Hematopoietic multipotent progenitor cell treated with erythropoietin and hydrocortisone succinate and interleukin-3 and kit ligand, for 4 days (in vitro differentiated cells): Measurements from ENCODE around the gene ZNF677.
"Not testable (repeated sequence)": the region's sequence is repeated elsewhere in the genome, so short reads cannot be mapped to it uniquely, and the experiment has no call there.

Experiments used
- DNase-seq: peaks from one replicate; pipeline ENCODE4 v3.0.0-alpha.2; 2015

ZNF677 gene

DNA sequence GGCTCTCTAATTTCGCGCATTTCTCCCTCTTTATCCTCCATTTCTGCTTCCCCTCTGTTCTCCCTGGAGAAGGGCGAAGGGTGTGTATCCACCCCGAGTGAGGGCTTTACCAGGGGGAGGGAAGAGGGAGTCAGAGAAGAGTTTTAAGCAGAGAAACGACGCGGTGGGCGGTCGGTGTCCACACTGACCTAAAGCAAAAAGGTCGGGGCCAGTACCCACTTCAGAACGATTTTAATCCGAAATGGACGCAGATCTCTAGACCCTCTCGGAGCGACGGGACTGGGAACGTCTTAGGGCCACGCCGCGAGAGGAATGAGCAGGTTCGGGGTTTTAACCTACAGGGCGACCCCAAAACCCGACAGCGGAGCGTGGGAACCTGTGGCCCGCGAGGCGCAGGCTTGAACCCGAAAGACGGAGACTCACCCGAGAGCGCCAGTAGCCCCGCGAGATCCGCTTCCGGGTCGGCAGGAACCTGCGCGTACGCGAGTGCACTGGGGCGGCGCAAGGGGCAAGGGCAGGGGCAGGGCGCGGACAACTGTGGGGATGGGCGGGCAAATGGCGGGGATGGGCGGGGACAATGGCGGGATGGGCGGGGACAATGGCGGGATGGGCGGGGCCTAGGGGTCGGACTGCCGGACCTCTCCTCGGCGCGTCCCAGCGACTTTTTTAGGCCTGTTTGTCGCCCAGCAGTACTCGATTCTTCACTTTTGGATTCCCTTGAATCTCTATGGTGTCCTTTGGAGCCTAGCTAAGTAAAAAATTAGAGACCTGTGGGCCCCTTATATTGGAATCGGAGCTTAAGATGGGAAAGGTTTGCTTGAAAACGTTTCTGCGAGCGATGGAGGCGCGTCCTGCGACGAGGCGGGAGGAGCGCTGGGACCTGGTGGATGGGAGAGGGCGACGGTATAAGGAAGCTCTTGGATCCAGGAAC, at the start of gene ZNF677:
Gene ZNF677 (minus strand): TSS at position 463 of the 931 bp plus-strand sequence. CDS start 3,323 bp downstream, outside the sequence.
- peak; percentile 94 for DNase-seq

DNA sequence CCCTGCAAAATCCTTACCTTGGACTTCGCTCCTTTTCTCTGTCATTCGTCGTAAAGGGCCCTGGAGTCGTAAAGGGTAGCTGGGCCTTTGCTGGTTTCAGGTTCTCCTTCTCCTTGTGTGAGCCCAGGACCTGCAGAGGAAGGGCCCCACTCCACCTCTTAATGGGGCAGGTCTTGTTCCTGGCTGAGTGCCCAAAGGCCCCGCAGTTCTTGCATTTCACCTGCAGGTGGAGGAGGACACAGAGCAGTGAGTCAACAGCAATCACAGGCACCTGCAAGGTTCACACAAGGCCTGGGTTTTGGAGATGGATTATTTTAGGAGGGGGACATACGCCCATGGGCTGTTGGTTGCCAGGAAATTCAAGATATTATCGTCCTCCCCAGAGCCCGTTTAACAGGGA, 46.7 kb upstream of the ZNF677 start:
- not testable (repeated sequence) for DNase-seq

DNA sequence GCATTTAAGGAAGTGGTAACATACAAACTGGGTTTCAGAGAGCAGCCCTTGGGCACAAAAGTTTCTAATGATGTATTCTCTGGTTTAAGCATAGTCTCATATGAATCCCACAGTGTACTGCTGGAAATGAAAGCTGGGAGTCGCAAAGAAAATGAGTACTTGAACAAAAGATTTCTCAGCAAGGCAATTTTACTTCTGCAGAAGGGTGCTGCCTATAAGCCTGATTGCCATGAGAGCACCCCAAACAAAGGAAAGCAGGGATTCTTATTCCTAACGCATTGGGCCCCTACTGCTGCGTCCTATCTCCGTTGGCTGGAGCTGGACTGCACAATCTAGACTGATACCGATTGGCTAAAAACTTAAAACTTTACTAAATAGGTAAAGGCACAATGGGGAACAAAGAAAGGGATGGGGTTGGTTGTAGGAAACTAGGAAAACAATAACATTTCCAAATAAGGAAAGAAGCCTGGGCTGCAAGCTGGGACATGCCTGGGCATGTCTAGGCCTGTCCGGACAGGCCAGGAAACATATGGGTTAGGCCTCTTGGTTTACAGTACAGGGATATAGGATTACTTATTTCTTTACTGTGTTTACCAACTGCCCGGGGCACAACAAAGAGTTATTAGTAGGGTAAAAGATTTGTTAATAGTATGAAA, 40.2 kb upstream of the ZNF677 start:
- DNase-seq: no peak

DNA sequence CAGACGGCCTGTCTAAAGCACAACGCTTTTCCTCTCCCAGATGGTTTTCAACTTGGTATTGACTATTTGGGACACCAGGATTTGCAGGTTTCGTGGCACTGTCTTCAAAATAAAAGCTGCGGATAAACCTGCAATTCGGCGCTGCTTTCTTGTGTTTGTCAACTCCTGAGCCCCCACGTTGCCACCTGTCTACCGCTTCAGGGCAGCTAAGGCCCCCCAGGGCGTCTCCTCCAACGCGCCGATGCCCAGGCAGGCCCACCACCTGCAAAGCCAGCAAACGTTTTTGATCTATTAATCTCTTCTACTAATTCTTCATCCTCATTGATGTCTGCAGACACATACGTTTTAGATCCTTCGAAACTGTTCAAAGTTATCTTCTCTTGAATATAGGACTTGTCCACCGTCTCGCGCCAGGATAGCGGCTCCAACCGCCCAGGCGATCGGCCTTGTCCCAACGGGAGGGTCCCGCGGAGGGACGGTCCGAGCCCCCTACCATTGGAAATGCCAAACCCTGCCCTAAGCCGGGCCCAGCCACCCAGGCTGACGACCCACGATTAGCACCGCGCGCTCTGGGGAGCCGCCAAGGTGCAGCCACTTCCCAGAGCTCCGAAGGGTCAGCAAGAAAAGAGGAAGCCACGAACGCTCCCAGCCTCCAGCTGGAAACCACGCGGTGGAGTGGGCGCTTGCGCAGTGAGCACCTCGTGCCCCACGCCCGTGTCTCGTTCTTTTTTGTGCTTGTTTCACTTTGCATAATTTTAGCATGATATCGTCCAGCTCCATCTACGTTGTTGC, 36.3 kb upstream of the ZNF677 start:
- no peak for DNase-seq

DNA sequence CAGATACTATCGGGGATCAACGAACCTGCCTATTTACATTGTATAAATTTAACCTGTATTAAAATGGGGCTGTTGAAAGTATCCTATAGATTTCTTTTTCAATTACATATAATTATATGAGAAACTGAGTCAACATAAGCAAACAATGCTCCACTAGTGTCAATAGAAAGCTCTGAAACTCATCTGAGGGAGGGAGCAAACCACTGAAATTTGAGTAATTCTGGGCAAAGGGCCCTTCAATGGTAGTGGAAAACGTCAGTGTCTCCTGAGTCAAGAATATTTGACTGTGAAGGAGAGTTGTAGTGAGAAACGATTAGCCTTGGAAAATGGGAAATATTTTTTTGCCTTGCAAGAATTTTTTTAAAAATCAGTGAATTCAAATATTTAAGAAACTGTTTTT, 30.4 kb upstream of the ZNF677 start:
- no peak for DNase-seq

DNA sequence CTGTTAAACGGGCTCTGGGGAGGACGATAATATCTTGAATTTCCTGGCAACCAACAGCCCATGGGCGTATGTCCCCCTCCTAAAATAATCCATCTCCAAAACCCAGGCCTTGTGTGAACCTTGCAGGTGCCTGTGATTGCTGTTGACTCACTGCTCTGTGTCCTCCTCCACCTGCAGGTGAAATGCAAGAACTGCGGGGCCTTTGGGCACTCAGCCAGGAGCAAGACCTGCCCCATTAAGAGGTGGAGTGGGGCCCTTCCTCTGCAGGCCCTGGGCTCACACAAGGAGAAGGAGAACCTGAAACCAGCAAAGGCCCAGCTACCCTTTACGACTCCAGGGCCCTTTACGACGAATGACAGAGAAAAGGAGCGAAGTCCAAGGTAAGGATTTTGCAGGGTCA, 27.3 kb upstream of the ZNF677 start:
- peak; percentile 1 for DNase-seq

DNA sequence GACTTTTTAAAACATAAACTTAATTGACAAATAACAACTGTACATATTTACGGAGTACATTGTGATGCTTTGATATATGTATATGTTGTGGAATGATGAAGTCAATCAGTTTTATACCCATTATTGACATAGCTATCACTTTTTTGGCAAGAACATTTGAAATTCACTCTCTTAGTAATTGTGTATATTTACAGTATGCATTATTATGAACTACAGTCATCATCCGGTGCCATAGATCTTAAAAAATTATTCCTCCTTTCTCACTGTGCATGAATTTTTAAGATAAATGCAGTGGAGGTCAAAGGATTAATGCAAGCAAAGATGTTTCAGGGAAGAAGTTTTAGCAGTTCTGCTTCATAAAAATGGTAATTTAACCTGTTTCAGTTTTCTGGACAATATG, 20.8 kb upstream of the ZNF677 start:
- no peak for DNase-seq

DNA sequence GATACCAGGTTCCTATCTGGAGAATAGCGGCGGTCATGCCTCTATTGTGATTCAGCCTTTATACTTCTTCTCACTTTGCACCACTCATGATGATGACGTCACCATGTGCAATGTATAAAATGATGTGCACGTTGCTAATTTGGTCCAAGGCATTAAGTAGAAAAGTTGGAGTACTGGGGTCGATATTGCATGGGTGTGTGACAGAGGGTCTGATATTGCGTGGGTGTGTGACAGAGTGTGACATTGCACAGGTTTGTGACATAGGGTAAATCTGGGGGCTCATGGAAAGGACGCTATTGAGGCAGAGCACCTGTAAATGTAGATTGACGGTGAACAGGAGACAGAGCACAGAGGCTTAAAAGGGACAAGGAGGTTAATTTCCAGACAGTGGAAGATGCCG, 17.4 kb upstream of the ZNF677 start:
- DNase-seq: no peak

DNA sequence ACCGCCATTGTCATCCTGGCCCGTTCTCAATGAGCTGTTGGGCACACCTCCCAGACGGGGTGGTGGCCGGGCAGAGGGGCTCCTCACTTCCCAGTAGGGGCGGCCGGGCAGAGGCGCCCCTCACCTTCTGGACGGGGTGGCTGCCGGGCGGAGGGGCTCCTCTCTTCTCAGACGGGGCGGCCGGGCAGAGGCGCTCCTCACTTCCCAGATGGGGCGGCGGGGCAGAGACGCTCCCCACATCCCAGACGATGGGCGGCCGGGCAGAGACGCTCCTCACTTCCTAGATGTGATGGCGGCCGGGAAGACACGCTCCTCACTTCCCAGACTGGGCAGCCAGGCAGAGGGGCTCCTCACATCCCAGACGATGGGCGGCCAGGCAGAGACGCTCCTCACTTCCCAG, 15.2 kb upstream of the ZNF677 start:
- DNase-seq: not testable (repeated sequence)

DNA sequence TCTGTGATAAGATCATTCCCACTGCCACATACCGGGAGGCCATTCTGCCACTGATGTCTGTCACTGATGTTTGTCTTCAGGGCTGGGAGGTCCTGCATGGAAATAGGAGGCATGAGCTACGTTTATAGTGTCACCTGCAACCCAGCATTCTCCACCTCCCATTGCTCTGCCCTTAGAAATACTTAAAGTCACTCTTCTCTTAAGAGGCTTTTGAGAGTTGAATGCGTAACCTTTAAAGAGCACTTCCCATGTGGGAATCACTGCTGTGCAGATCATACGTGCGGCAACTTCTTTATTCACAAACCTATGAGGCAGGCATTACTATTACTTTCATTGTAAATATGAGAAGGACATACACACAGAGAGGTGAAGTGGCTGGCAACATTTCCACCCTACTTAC, 12.9 kb upstream of the ZNF677 start, which contains the start of gene VN1R4:
Gene VN1R4 (minus strand): TSS at position 101 of the 400 bp plus-strand sequence. CDS start 58 bp downstream, at position 43.
- DNase-seq: not testable (repeated sequence)

DNA sequence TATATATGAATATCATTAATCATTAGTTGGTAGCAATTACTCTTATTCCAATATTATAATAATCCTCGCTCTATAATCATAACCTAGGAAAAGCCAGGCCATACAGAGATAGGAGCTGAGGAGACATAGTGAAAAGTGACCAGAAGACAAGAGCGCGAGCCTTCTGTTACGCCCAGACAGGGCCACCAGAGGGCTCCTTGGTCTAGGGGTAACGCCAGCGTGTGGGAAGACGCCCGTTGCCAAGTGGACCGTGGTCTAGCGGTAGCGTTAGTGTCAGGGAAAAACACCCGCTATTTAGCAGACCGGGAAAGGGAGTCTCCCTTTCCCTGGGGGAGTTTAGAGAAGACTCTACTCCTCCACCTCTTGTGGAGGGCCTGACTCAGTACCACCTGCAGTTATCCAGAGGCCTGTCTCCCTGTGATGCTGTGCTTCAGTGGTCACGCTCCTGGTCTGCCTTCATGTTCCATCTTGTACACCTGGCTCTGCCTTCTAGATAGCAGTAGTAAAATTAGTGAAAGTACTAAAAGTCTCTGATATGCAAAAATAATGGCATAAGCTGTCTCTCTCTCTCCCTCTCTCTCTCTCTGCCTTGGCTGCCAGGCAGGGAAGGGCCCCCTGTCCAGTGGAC, 3.2 kb upstream of the ZNF677 start, which contains the start of gene VN1R2:
Gene VN1R2 (plus strand): TSS at position 578 of the 628 bp plus-strand sequence. CDS start 84 bp downstream, outside the sequence.
- DNase-seq: not testable (repeated sequence)

DNA sequence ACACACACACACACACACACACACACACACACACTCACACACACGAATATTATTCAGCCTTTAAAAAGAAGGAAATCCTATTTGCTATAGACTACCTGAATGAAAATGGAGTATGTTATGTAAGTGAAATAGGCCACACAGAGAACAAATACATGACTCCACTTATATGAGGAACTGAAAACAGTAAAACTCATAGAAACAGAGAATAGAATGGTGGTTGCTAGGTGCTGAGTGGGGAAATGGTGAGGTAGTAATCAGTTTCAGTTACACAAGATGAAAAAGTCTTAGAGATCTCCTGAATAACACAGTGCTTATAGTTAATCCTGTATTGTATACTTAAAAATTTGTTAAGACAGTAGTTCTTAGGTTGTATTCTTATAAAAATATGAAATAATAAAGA, 8.2 kb downstream of the ZNF677 start:
- no peak for DNase-seq

DNA sequence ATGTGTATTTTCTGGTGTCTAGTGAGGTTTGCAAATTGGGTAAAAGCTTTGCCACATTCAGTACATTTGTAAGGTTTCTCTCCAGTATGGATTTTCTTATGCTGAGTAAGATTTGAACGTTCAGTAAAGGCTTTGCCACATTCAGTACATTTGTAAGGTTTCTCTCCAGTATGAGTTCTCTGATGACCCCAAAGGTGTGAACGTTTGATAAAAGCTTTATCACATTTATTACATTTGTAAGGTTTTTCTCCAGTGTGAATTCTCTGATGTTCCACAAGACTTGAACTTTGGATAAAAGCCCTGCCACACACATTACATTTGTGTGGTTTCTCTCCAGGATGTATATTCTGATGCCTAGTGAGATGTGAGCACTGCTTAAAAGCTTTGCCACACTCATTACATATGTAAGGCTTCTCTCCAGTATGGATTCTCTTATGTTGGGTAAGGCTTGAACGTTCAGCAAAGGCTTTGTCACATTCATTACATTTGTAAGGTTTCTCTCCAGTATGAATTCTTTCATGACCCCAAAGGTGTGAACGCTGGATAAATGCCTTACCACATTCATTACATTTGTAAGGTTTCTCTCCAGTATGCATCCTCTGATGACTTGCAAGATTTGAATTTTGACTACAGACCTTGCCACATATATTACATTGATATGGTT, 17.4 kb downstream of the ZNF677 start:
- DNase-seq: no peak

DNA sequence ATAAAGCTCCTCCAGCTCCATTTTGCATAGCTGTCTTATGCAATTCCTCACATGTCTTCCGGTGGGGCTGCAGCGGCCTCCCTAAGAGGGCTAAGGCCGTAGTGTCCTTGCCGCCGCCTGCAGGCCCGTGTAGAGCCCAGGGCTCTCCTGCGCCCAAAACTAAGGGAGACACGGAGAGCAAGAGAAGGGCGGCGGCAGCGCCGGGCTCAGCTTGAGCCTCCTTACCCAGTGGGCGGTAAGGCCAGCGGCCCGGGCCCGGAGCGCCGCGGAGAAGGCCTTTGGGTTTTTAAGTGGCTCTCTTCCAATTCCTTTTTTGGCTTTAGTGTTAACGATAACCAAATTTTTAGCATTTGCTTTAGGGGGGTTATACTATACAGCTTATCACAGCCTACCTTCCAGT, 30.1 kb downstream of the ZNF677 start:
- no peak for DNase-seq

DNA sequence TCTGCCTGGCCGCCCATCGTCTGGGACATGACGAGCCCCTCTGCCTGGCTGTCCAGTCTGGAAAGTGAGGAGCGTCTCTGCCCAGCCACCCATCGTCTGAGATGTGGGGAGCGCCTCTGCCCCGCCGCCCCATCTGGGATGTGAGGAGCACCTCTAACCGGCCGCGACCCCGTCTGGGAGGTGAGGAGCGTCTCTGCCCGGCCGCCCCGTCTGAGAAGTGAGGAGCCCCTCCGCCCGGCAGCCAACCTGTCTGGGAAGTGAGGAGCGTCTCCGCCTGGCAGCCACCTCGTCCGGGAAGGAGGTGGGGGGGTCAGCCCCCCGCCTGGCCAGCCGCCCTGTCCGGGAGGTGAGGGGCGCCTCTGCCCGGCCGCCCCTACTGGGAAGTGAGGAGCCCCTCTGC, 32.0 kb downstream of the ZNF677 start:
- DNase-seq: not testable (repeated sequence)

DNA sequence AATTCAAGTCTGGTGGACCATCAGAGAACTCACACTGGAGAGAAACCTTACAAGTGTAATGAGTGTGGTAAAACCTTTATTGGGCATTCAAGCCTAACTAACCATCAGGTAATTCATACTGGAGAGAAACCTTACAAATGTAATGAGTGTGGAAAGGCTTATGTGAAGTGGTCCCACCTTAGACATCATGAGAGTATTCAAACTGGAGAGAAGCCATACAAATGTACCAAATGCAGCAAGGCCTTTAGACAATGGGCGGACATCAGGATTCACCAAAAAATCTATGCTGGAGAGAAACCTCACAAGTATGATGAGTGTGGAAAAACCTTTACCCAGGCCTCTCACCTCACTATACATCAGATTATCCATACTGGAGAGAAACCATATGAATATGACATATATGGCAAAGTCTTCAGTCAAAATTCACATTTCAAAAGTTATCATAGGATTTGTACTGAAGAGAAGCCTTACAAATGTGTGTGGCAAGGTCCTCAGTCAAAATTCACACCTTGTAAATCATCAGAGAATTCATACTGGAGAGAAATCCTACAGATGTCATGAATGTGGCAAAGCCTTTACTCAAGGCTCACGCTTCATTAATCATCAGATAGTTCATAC, 41.9 kb downstream of the ZNF677 start:
- no peak for DNase-seq

DNA sequence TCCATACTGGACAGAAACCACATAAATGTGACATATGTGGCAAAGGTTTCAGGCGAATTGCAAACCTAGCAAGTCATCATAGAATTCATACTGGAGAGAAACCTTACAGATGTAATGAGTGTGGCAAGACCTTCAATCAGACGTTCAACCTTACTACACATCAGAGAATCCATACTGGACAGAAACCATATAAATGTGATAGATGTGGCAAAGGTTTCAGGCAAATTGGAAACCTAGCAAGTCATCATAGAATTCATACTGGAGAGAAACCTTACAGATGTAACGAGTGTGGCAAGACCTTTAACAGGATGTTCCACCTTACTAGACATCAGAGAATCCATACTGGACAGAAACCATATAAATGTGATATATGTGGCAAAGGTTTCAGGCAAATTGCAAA, 43.1 kb downstream of the ZNF677 start:
- not testable (repeated sequence) for DNase-seq

DNA sequence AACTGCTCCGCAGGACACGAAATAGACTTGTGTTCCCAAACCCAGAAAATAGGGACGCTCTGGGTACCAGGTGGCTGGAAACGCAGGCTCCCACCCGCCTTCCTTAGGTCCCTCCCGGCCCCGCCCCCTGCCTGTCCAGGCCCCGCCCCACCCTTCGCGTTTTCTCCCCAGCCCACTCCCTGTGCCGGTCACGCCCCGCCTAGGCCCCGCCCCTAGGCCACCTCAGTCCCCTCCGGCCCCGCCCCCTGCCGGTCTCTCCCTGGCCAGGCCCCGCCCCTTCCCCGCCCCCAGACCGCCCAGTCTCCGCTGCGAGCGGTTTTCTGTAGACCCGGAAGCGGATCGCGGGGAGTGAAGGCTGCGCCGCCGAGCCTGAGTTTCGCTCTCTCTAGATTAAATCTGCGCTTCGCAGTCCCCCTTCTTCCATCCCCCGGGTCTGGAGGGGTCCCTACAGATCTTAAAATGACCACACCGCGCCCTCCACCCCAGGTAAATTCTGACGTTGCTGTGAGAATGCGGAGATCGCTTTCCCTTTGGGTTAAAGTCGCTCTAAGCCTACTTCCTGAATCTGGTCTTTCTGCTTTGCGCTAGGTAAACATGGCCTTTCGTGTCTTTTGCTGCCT, 57.8 kb downstream of the ZNF677 start:
- DNase-seq: peak; percentile 92

DNA sequence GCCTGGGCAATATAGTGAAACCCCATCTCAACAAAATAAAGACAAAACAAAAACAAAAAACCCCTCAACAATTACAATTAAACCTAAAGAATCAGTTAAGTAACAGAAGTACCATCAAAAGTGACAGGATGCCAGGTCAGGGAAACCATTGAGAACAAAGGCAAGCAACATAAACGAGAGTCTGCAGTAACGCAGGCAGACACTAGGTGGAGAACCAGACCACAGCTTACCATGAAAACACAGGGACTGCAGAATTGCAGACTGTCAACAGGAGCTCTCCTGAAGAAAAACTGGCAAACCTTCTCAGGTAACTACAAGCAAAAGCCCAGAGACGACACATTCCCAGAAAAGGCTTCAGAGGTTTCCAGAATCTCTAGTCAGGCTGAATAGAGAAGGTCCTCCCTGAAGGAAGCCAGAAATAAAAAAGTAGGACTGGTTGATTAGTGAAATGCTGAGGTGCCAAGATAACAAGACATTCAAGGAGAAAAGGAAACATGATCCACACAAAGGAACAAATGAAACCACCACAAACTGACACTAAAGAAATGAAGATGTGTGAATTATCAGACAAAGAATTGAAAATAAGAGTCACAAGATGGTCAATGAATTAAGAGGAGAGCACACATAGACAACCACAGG, 59.3 kb downstream of the ZNF677 start:
- DNase-seq: peak; percentile 83

DNA sequence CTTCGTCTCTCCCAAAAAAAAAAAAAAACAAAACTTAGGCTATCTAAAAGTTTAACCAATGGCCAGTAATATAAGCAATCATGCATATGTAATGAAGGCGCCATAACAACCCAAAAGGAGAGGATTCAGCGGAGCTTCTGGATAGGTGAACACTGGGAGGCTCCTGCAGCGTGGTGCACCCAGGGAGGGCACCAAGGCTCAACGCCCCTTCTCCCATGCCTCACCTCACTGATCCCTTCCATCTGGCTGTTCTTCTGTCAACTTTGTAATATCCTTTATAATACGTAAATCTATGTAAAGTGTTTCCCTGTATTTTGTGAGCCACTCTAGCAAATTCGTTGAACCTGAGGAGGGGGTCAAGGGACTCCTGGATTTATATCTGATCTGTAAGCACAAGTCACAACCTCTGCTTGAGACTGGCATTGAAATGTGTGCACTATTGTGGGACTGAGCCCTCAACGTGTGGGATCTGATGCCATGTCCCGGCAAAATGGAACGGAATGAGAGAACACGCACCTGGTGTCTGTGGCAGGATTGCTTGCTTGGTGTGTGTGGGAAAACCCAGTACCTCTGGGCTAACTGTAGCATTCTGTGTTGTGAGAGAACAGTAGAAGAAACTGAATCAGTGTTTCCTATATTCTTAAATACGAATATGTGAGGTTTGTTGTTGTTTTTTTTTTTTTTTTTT, 61.0 kb downstream of the ZNF677 start:
- no peak for DNase-seq
